ENCODE data around the gene HEY2. TPM values are rescaled to one million over a fixed set of nuclear protein-coding genes. Genes with fewer than 3 reads are reported as not detected.

HEY2 gene
- total RNA-seq, 2 donors from 2014 or later, result 0.37 to 0.69 TPM

GRCh38 chr6:125727216-125727615 lies 22.2 kb upstream of the HEY2 start:
- no peaks in the 10 kb centered on the region for H3K36me3 ChIP-seq
- no peaks in the 10 kb centered on the region for H3K9me3 ChIP-seq
- H3K4me1 ChIP-seq, result no peaks in the 10 kb centered on the region
- no peak for DNase-seq
- no peak overlapping the region for H3K9ac ChIP-seq (ENCODE audit: low read depth in 2 of 2, low read length in 2 of 2)
- H3K27me3 ChIP-seq, result no peaks in the 10 kb centered on the region
- no peak overlapping the region for H3K4me3 ChIP-seq
- no peak for TF ChIP-seq CTCF (IDR thresholded peaks at IDR 0.05)
- no peak overlapping the region for H3K27ac ChIP-seq
- intact Hi-C loops (cut with DNase I), result no loop called here

GRCh38 chr6:125728739-125729138 lies 20.7 kb upstream of the HEY2 start:
- Histone ChIP-seq H3K4me1 (no peaks in the 10 kb centered on the region), H3K4me3 (no peak overlapping the region), H3K36me3 (no peaks in the 10 kb centered on the region), H3K27me3 (no peaks in the 10 kb centered on the region), H3K27ac (no peak overlapping the region), H3K9me3 (no peaks in the 10 kb centered on the region), H3K9ac (ENCODE audit: low read depth in 2 of 2, low read length in 2 of 2) (no peak overlapping the region)
- TF ChIP-seq CTCF (IDR thresholded peaks at IDR 0.05), result no peak
- DNase-seq, result no peak
- intact Hi-C loops (cut with DNase I), result no loop called here

- no peak overlapping the region for H3K27ac ChIP-seq
- no peak for TF ChIP-seq CTCF (IDR thresholded peaks at IDR 0.05)
- H3K9ac ChIP-seq (ENCODE audit: low read depth in 2 of 2, low read length in 2 of 2), result no peak overlapping the region
- H3K36me3 ChIP-seq, result no peaks in the 10 kb centered on the region
- no peaks in the 10 kb centered on the region for H3K9me3 ChIP-seq
- no peak overlapping the region for H3K4me3 ChIP-seq
- intact Hi-C loops (cut with DNase I), result no loop called here
- DNase-seq, result no peak
- H3K4me1 ChIP-seq, result no peaks in the 10 kb centered on the region
- H3K27me3 ChIP-seq, result no peaks in the 10 kb centered on the region
These were observed 19.4 kb upstream of the HEY2 start for GRCh38 chr6:125729983-125730382.

GRCh38 chr6:125732398-125732797 lies 17.0 kb upstream of the HEY2 start:
- Histone ChIP-seq H3K27ac (no peak overlapping the region), H3K27me3 (no peaks in the 10 kb centered on the region), H3K9me3 (no peaks in the 10 kb centered on the region), H3K4me1 (no peaks in the 10 kb centered on the region), H3K36me3 (no peaks in the 10 kb centered on the region), H3K9ac (ENCODE audit: low read depth in 2 of 2, low read length in 2 of 2) (no peak overlapping the region), H3K4me3 (no peak overlapping the region)
- no peak for DNase-seq
- TF ChIP-seq CTCF (IDR thresholded peaks at IDR 0.05), result no peak
- intact Hi-C loops (cut with DNase I), result no loop called here

- Histone ChIP-seq H3K4me1 (no peaks in the 10 kb centered on the region), H3K36me3 (no peaks in the 10 kb centered on the region), H3K9me3 (no peaks in the 10 kb centered on the region), H3K27me3 (no peaks in the 10 kb centered on the region), H3K27ac (no peak overlapping the region), H3K4me3 (no peak overlapping the region), H3K9ac (ENCODE audit: low read depth in 2 of 2, low read length in 2 of 2) (no peak overlapping the region)
- no peak for DNase-seq
- intact Hi-C loops (cut with DNase I), result no loop called here
- TF ChIP-seq CTCF (IDR thresholded peaks at IDR 0.05), result no peak
These were observed 15.7 kb upstream of the HEY2 start for GRCh38 chr6:125733516-125734300.

All from colonic mucosa (tissue), 4 donors.